ENCODE measurements around the gene IGSF9B.

DNA sequence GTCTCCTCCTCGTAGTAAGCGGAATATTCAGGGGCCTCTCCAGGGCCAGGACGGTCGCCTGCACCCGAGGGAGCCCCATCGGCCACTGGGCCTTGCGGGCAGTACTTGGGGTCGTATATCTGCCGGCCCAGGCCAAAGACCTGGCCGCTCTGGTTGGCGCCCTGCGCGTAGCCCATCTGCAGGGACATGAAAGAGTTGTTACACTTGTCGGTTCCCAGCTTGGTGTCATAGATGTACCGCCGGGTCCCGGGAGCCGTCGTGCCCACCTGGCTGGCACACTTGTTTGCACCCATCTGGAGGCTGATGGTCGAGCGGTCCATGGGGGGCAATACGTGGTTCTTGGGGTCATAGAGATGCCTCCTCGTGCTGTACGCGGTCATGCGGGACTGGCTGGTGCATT, 92.0 kb downstream of the IGSF9B start:
- TF ChIP-seq, protein P1, sequence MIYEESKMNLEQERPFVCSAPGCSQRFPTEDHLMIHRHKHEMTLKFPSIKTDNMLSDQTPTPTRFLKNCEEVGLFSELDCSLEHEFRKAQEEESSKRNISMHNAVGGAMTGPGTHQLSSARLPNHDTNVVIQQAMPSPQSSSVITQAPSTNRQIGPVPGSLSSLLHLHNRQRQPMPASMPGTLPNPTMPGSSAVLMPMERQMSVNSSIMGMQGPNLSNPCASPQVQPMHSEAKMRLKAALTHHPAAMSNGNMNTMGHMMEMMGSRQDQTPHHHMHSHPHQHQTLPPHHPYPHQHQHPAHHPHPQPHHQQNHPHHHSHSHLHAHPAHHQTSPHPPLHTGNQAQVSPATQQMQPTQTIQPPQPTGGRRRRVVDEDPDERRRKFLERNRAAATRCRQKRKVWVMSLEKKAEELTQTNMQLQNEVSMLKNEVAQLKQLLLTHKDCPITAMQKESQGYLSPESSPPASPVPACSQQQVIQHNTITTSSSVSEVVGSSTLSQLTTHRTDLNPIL (CRISPR knock-in tag; IDR thresholded peaks at IDR 0.05; ENCODE audit: low read depth) = no peak
- TF ChIP-seq TOX (CRISPR knock-in tag; IDR thresholded peaks at IDR 0.05; ENCODE audit: borderline replicate concordance) = no peak
- no peak for TF ChIP-seq ZNF70 (CRISPR knock-in tag; IDR thresholded peaks at IDR 0.05)
- TF ChIP-seq TSHZ2 (CRISPR knock-in tag; IDR thresholded peaks at IDR 0.05) = no peak
- TF ChIP-seq ZC3H10 (CRISPR knock-in tag; IDR thresholded peaks at IDR 0.05) = no peak
- no peak for TF ChIP-seq ZFP3 (CRISPR knock-in tag; IDR thresholded peaks at IDR 0.05)
- no peak for TF ChIP-seq ZNF8 (CRISPR knock-in tag; IDR thresholded peaks at IDR 0.05)
- TF ChIP-seq CSDC2 (CRISPR knock-in tag; IDR thresholded peaks at IDR 0.05) = no peak
- TF ChIP-seq SNAI2 (CRISPR knock-in tag; IDR thresholded peaks at IDR 0.05) = no peak
- no peak for TF ChIP-seq RARB (CRISPR knock-in tag; IDR thresholded peaks at IDR 0.05)
- no peak for TF ChIP-seq PATZ1 (CRISPR knock-in tag; IDR thresholded peaks at IDR 0.05; ENCODE audit: borderline replicate concordance)
